GM12865 (cell line): ENCODE measurements around the gene MAGI1.

ENCODE experiments used
- DNase-seq: peaks from one replicate; pipeline ENCODE4 v3.0.0; 2010; ENCODE audit warnings: low read depth
- H3K4me3 ChIP-seq: 2 replicates; pipeline ENCODE4 v1.5.1; 2011; ENCODE audit warnings: mild to moderate bottlenecking, low read depth, low read length, control low read depth
- CTCF ChIP-seq: IDR thresholded peaks from 2 replicates; pipeline ENCODE4 v1.5.1; 2011; ENCODE audit warnings: low read length, control low read depth, low read depth, inconsistent platforms; ENCODE audit not compliant: insufficient read depth; ENCODE audit errors: missing control alignments

The MAGI1 gene

DNA sequence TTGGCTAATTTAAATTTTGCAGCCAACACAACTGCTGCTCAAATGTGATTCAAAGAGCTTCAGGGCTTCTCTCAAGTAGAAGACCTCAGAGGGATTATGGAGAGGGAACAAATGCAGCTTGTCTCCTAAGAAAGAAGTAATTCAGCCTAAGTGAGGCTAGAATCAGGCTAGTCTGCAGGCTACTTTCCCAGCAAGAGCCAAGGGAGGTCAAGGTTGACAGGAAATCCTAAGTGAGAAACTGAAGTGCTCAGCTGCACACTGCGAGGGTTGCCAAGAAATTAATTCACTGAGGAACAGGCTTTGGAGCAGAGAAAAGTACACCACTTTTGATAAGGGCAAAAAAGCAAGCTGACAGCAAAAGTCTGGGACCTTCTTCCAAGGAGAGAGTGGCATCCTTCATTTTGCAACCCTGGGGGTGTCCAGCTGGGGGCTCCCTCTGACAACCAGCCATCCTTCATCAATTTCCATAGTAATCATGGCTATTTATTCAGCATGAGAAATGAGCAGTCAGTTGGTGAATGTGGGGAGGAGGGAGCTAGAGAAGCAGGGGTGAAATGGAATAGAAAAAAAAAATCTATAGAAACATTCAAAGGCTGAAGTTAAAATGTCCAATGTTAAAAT, 704.6 kb downstream of the MAGI1 start:
- H3K4me3 ChIP-seq: no peak overlapping the region
- DNase-seq: no peak
- no peak for TF ChIP-seq CTCF

GRCh38 chr3:65331730-65332129, 707.0 kb downstream of the MAGI1 start:
- DNase-seq: no peak
- no peak overlapping the region for H3K4me3 ChIP-seq
- no peak for TF ChIP-seq CTCF

- no peak for TF ChIP-seq CTCF
- DNase-seq: no peak
- no peak overlapping the region for H3K4me3 ChIP-seq
These were observed 708.6 kb downstream of the MAGI1 start for GRCh38 chr3:65330072-65330471.

DNA sequence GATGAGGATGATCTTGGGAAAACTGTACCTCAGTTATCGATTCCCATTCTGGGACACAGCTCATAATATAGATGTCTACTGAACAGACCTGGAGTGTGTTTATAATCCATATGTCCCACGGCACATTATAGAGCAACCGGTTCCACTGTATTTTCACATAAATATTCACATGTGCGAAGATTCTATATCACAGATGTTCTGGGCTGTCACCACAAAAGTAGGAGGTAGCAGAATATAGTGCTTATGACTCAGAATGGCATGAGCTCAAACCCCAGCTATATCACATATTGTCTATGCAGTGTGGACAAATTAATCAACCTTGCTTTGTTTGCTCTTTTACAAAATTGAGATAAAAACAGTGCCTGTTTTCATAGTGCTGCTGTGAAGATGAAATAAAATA, 710.6 kb downstream of the MAGI1 start:
- DNase-seq: no peak
- no peak for TF ChIP-seq CTCF
- H3K4me3 ChIP-seq: no peak overlapping the region

GRCh38 chr3:65326574-65326973, 712.1 kb downstream of the MAGI1 start:
- H3K4me3 ChIP-seq: no peak overlapping the region
- no peak for DNase-seq
- TF ChIP-seq CTCF: no peak

DNA sequence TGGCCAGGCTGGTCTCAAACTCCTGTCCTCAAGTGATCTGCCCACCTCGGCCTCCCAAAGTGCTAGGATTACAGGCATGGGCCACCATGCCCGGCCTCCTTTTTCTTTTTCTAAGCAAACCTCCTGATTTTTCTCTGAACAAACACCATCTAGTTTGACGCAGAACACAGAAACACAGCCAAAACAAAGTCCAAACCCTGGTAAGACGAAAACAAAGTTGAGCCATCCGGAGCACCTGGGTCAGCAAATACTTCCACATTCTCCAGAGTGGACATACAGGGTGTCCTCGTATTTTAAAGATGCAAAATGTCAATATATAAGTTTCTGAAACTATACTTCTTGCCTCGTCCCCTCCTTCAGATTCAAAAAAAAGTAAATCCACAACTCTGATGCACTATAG, 715.8 kb downstream of the MAGI1 start:
- no peak for TF ChIP-seq CTCF

DNA sequence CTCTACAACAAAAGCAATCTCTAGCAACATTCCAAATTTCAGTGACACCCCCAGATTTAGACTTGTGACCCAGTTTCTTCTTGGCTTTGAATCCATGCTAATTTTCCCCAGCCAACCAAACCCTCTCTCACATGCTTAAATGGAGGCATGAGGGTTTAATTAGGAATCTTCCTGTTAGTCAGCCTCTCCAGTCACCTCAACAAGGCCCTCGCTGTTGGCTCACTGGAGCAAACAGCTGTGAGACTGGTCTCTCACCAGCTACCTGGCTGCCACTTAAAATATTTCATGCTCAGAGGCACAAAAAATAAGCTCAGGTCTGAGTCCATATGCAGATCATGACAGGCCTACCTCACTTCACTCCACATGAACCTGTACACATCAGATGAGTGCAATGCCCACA, 720.5 kb downstream of the MAGI1 start:
- no peak for TF ChIP-seq CTCF
- no peak for DNase-seq
- H3K4me3 ChIP-seq: no peak overlapping the region

More for the DNA sequence above, 715.8 kb downstream of the MAGI1 start:
- no peak overlapping the region for H3K4me3 ChIP-seq
- DNase-seq: no peak
